ENCODE data around the gene PLIN4.

The PLIN4 gene

GRCh38 chr19:4506449-4507149 is 11.7 kb downstream of the PLIN4 start:
- Histone ChIP-seq H3K9me3 (ENCODE audit: control insufficient read depth in 2 of 2, low read length in 2 of 2) (no peaks in the 10 kb centered on the region), H3K4me1 (ENCODE audit: control insufficient read depth in 2 of 2, insufficient read depth in 2 of 2, low read length in 2 of 2) (no peaks in the 10 kb centered on the region), H3K9ac (ENCODE audit: low read depth in 1 of 2, low read length in 2 of 2) (no peak overlapping the region), H3K27me3 (ENCODE audit: control insufficient read depth in 2 of 2, insufficient read depth in 2 of 2, low read length in 2 of 2) (no peaks in the 10 kb centered on the region), H3K27ac (ENCODE audit: low read depth in 2 of 2, low read length in 2 of 2) (no peak overlapping the region), H3K4me3 (ENCODE audit: low read length in 2 of 2) (no peak overlapping the region), H3K36me3 (ENCODE audit: control insufficient read depth in 2 of 2, insufficient read depth in 2 of 2, low read length in 2 of 2) (peaks cover 13% of the 10 kb centered on the region in 2 donors)

DNA sequence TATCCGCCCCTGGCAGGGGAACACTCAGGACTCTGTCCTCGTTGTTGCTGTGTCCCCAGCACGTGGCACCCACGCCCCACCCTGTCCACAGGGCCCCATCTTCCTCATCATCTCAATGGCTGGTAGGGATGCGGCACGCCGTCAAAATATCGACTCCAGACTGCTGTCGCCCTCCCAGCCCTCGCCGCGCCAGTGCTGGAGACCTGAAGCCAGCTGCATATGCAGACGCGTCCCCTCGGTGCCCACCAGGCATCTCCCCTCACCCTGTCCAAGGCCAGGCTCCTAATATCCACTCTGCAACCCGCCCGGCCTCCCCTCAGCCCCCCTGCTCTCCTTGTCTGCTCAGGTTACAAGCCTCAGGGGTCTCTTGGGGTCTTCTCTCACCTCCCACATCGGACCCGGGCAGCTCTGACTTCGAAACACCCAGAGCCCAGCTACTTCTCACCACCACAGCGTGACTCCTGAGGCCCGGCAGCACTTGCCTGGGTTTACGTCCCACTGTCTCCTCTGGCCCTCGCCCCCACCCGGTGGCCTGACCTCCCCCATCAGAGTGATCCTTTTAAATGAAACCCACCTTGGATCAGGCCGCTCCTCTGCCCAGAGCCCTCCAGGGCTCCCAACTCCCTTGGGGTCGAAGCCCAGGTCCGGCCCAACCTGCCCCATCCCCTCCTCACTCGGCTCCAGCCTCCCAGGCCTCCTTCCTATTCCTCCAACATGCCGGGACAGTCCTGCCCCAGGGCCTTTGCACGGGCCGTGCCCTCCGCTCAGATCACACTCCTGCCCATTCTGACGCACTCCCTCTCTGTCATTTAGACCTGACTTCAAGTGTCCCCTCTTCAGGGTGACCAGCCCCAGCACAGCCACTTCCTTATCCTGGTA is 12.5 kb downstream of the PLIN4 start:
- Histone ChIP-seq H3K9ac (ENCODE audit: low read depth in 1 of 2, low read length in 2 of 2) (no peak overlapping the region), H3K4me3 (ENCODE audit: low read length in 2 of 2) (no peak overlapping the region), H3K36me3 (ENCODE audit: control insufficient read depth in 2 of 2, insufficient read depth in 2 of 2, low read length in 2 of 2) (peaks cover 14 to 21% of the 10 kb centered on the region in 2 donors), H3K27ac (ENCODE audit: low read depth in 2 of 2, low read length in 2 of 2) (no peak overlapping the region), H3K4me1 (ENCODE audit: control insufficient read depth in 2 of 2, insufficient read depth in 2 of 2, low read length in 2 of 2) (no peaks in the 10 kb centered on the region), H3K27me3 (ENCODE audit: control insufficient read depth in 2 of 2, insufficient read depth in 2 of 2, low read length in 2 of 2) (no peaks in the 10 kb centered on the region), H3K9me3 (ENCODE audit: control insufficient read depth in 2 of 2, low read length in 2 of 2) (no peaks in the 10 kb centered on the region)

- H3K27ac ChIP-seq (ENCODE audit: low read depth in 2 of 2, low read length in 2 of 2), result no peak overlapping the region
- no peaks in the 10 kb centered on the region for H3K27me3 ChIP-seq (ENCODE audit: control insufficient read depth in 2 of 2, insufficient read depth in 2 of 2, low read length in 2 of 2)
- no peaks in the 10 kb centered on the region for H3K9me3 ChIP-seq (ENCODE audit: control insufficient read depth in 2 of 2, low read length in 2 of 2)
- no peak overlapping the region for H3K9ac ChIP-seq (ENCODE audit: low read depth in 1 of 2, low read length in 2 of 2)
- H3K4me3 ChIP-seq (ENCODE audit: low read length in 2 of 2), result no peak overlapping the region
- no peaks in the 10 kb centered on the region for H3K4me1 ChIP-seq (ENCODE audit: control insufficient read depth in 2 of 2, insufficient read depth in 2 of 2, low read length in 2 of 2)
- H3K36me3 ChIP-seq (ENCODE audit: control insufficient read depth in 2 of 2, insufficient read depth in 2 of 2, low read length in 2 of 2), result peaks cover 16 to 23% of the 10 kb centered on the region in 2 donors
These were observed 13.3 kb downstream of the PLIN4 start for GRCh38 chr19:4504891-4505569.

GRCh38 chr19:4504297-4504701 is 14.0 kb downstream of the PLIN4 start:
- Histone ChIP-seq H3K36me3 (ENCODE audit: control insufficient read depth in 2 of 2, insufficient read depth in 2 of 2, low read length in 2 of 2) (peaks cover 18 to 23% of the 10 kb centered on the region in 2 donors), H3K9me3 (ENCODE audit: control insufficient read depth in 2 of 2, low read length in 2 of 2) (no peaks in the 10 kb centered on the region), H3K27ac (ENCODE audit: low read depth in 2 of 2, low read length in 2 of 2) (no peak overlapping the region), H3K27me3 (ENCODE audit: control insufficient read depth in 2 of 2, insufficient read depth in 2 of 2, low read length in 2 of 2) (no peaks in the 10 kb centered on the region), H3K9ac (ENCODE audit: low read depth in 1 of 2, low read length in 2 of 2) (no peak overlapping the region), H3K4me1 (ENCODE audit: control insufficient read depth in 2 of 2, insufficient read depth in 2 of 2, low read length in 2 of 2) (no peaks in the 10 kb centered on the region), H3K4me3 (ENCODE audit: low read length in 2 of 2) (no peak overlapping the region)

DNA sequence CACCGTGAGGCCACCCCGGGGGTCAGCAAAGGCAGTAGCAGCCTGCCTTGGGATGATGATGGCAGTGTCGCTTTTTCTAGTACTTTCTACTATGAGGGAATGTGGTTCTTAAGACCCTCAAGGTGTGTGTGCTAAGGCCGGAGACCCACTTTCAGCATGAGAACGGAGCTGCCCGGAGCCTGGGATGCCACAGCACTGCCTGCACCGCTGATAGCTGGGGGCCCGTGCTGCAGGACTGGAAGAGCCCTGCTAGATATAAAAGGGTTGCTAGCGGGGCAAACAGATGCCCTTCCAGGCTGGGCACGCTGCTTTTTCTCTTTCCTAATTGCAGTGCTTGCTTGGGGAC is 14.5 kb downstream of the PLIN4 start:
- Histone ChIP-seq H3K27me3 (ENCODE audit: control insufficient read depth in 2 of 2, insufficient read depth in 2 of 2, low read length in 2 of 2) (no peaks in the 10 kb centered on the region), H3K27ac (ENCODE audit: low read depth in 2 of 2, low read length in 2 of 2) (no peak overlapping the region), H3K36me3 (ENCODE audit: control insufficient read depth in 2 of 2, insufficient read depth in 2 of 2, low read length in 2 of 2) (peaks cover 18 to 23% of the 10 kb centered on the region in 2 donors), H3K9me3 (ENCODE audit: control insufficient read depth in 2 of 2, low read length in 2 of 2) (no peaks in the 10 kb centered on the region), H3K9ac (ENCODE audit: low read depth in 1 of 2, low read length in 2 of 2) (no peak overlapping the region), H3K4me1 (ENCODE audit: control insufficient read depth in 2 of 2, insufficient read depth in 2 of 2, low read length in 2 of 2) (no peaks in the 10 kb centered on the region), H3K4me3 (ENCODE audit: low read length in 2 of 2) (no peak overlapping the region)

- no peaks in the 10 kb centered on the region for H3K4me1 ChIP-seq (ENCODE audit: control insufficient read depth in 2 of 2, insufficient read depth in 2 of 2, low read length in 2 of 2)
- H3K9me3 ChIP-seq (ENCODE audit: control insufficient read depth in 2 of 2, low read length in 2 of 2), result no peaks in the 10 kb centered on the region
- H3K36me3 ChIP-seq (ENCODE audit: control insufficient read depth in 2 of 2, insufficient read depth in 2 of 2, low read length in 2 of 2), result peaks cover 23 to 24% of the 10 kb centered on the region in 2 donors
- H3K27ac ChIP-seq (ENCODE audit: low read depth in 2 of 2, low read length in 2 of 2), result no peak overlapping the region
- H3K27me3 ChIP-seq (ENCODE audit: control insufficient read depth in 2 of 2, insufficient read depth in 2 of 2, low read length in 2 of 2), result no peaks in the 10 kb centered on the region
- no peak overlapping the region for H3K9ac ChIP-seq (ENCODE audit: low read depth in 1 of 2, low read length in 2 of 2)
- no peak overlapping the region for H3K4me3 ChIP-seq (ENCODE audit: low read length in 2 of 2)
These were observed 15.0 kb downstream of the PLIN4 start for GRCh38 chr19:4503132-4503824.

DNA sequence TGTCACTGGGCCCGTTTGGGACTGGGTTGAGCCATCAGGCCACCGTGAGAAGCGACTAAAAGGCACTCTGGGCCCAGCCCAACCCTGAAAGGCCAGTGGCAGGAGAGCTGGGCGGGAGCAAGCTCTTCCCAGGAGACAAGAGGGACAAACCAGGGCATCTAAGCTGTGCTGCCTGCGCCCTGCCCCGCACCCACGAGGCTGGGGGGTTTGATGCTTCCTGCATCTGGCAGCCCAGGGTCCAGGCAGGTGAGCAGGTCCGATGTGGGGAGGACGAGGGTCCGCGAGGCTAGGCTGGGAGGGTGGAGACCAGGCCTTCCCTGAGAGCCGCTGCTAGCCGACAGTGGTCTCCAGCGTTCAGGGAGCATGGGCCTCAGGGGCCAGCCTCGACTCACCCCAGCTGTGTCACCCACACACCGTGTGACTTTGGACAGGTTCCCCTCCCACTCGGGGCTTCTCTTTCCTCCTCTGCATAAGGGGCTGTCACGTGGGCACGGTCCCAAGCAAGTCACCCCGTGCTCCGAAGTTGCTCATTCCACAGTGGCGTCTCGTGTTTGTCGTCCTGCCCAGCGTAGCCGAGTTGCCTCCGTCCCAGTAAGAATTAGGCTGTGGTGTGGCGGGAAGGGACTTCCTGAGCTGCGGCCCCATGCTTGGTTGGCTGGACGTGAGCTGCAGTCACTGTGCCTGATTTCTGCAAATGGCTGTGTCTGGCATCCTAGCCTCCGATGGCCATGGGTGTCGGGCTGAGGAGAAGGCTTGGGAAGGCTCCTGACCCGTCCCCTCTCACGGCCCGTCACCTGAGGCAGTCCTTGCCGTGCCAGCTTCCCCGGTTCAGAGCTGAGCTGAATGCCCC is 15.8 kb downstream of the PLIN4 start:
- Histone ChIP-seq H3K4me3 (ENCODE audit: low read length in 2 of 2) (no peak overlapping the region), H3K36me3 (ENCODE audit: control insufficient read depth in 2 of 2, insufficient read depth in 2 of 2, low read length in 2 of 2) (peaks cover 29 to 30% of the 10 kb centered on the region in 2 donors), H3K9me3 (ENCODE audit: control insufficient read depth in 2 of 2, low read length in 2 of 2) (no peaks in the 10 kb centered on the region), H3K4me1 (ENCODE audit: control insufficient read depth in 2 of 2, insufficient read depth in 2 of 2, low read length in 2 of 2) (no peaks in the 10 kb centered on the region), H3K9ac (ENCODE audit: low read depth in 1 of 2, low read length in 2 of 2) (no peak overlapping the region), H3K27me3 (ENCODE audit: control insufficient read depth in 2 of 2, insufficient read depth in 2 of 2, low read length in 2 of 2) (no peaks in the 10 kb centered on the region), H3K27ac (ENCODE audit: low read depth in 2 of 2, low read length in 2 of 2) (no peak overlapping the region)

DNA sequence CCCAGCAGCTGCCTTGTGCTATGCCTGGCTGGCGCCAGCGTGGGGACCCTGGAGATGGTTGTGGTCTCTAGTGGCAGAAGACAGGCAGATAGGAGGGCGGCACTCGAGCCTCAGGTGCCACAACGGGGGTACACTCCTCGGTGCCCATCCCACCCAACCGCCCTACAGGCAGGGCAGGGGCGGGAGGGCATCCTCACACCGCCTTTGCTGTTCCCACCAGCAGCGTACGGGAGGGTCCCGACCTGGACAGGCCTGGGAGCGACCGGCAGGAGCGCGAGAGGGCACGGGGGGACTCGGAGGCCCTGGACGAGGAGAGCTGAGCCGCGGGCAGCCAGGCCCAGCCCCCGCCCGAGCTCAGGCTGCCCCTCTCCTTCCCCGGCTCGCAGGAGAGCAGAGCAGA is 16.6 kb downstream of the PLIN4 start:
- no peak overlapping the region for H3K27ac ChIP-seq (ENCODE audit: low read depth in 2 of 2, low read length in 2 of 2)
- no peak overlapping the region for H3K4me3 ChIP-seq (ENCODE audit: low read length in 2 of 2)
- no peaks in the 10 kb centered on the region for H3K4me1 ChIP-seq (ENCODE audit: control insufficient read depth in 2 of 2, insufficient read depth in 2 of 2, low read length in 2 of 2)
- no peak overlapping the region for H3K9ac ChIP-seq (ENCODE audit: low read depth in 1 of 2, low read length in 2 of 2)
- H3K9me3 ChIP-seq (ENCODE audit: control insufficient read depth in 2 of 2, low read length in 2 of 2), result no peaks in the 10 kb centered on the region
- H3K27me3 ChIP-seq (ENCODE audit: control insufficient read depth in 2 of 2, insufficient read depth in 2 of 2, low read length in 2 of 2), result no peaks in the 10 kb centered on the region
- peaks cover 32% of the 10 kb centered on the region in 2 donors for H3K36me3 ChIP-seq (ENCODE audit: control insufficient read depth in 2 of 2, insufficient read depth in 2 of 2, low read length in 2 of 2)

DNA sequence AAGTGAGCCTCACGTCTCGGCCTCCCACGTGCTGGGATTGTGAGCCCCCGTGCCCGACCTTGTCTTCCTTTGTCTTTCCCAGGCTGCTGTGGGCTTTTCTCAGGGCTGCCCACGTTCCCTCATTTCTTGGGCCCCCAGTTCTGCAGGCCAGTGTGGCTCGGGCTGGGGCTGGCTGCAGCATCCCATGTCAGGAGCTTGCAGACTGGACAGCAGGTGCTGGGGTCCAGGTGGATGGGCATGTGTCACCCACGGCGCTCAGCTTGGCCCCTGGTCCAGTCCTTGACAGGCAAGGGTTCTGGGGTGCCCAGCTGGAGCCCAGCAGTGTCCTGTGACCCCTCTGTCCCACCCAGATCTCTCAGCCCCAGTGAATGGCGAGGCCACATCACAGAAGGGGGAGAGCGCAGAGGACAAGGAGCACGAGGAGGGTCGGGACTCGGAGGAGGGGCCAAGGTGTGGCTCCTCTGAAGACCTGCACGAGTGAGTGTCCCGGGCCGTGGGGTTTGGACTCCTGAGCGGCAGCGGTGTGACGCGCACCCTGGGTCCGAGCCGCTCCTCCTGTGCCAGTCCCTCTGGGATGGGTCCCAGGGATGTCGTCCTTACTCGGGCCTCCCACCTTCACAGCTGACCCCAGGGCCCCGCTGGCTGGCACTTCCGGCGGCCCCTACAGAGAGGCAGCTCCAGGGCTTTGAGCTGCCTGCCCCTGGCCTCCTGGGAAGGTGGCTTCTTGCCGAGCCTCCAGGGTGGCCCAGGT is 17.3 kb downstream of the PLIN4 start:
- Histone ChIP-seq H3K4me3 (ENCODE audit: low read length in 2 of 2) (no peak overlapping the region), H3K9me3 (ENCODE audit: control insufficient read depth in 2 of 2, low read length in 2 of 2) (no peaks in the 10 kb centered on the region), H3K36me3 (ENCODE audit: control insufficient read depth in 2 of 2, insufficient read depth in 2 of 2, low read length in 2 of 2) (peaks cover 32 to 36% of the 10 kb centered on the region in 2 donors), H3K27ac (ENCODE audit: low read depth in 2 of 2, low read length in 2 of 2) (no peak overlapping the region), H3K4me1 (ENCODE audit: control insufficient read depth in 2 of 2, insufficient read depth in 2 of 2, low read length in 2 of 2) (no peaks in the 10 kb centered on the region), H3K9ac (ENCODE audit: low read depth in 1 of 2, low read length in 2 of 2) (no peak overlapping the region), H3K27me3 (ENCODE audit: control insufficient read depth in 2 of 2, insufficient read depth in 2 of 2, low read length in 2 of 2) (no peaks in the 10 kb centered on the region)
